GM23338 (cell line): ENCODE measurements around the gene HERC2. TPM values are rescaled to one million over a fixed set of nuclear protein-coding genes. Genes with fewer than 3 reads are reported as not detected.

Experiments used
- ATAC-seq: fragments of 200-7000 bp; cut with Tn5 transposase; 3 replicates; pipeline ENCODE4 v1.9.1; 2020
- DNase-seq: peaks from one replicate; pipeline ENCODE4 v3.0.0-alpha.2; 2015; ENCODE audit warnings: low spot score
- H2AFZ ChIP-seq: fragments of 200-600 bp; sonication (generic); 2 replicates; pipeline ENCODE4 v1.8.0; 2016; ENCODE audit warnings: antibody characterized with exemption, mild to moderate bottlenecking, moderate library complexity
- H3F3A ChIP-seq: fragments of 200-600 bp; sonication (generic); replicated peaks from 2 replicates; pipeline ENCODE4 v1.8.0; 2017; ENCODE audit warnings: antibody characterized with exemption, mixed run types, low read depth
- H3K27ac ChIP-seq: fragments of 200-600 bp; sonication (generic); 2 replicates; pipeline ENCODE4 v1.6.1; 2016; ENCODE audit warnings: low read depth
- H3K27me3 ChIP-seq: fragments of 200-600 bp; sonication (generic); 2 replicates; pipeline ENCODE4 v1.8.0; 2016; ENCODE audit warnings: mild to moderate bottlenecking, mixed run types, moderate library complexity; ENCODE audit not compliant: insufficient read depth
- H3K36me3 ChIP-seq: fragments of 200-600 bp; sonication (generic); 2 replicates; pipeline ENCODE4 v1.8.0; 2016; ENCODE audit warnings: mild to moderate bottlenecking; ENCODE audit not compliant: insufficient read depth
- H3K4me1 ChIP-seq: fragments of 200-600 bp; sonication (generic); 2 replicates; pipeline ENCODE4 v1.8.0; 2016; ENCODE audit warnings: mild to moderate bottlenecking, moderate library complexity; ENCODE audit not compliant: insufficient read depth
- H3K4me2 ChIP-seq: fragments of 200-600 bp; sonication (generic); 2 replicates; pipeline ENCODE4 v1.7.1; 2017; ENCODE audit warnings: mixed run types
- H3K4me3 ChIP-seq: fragments of 200-600 bp; sonication (generic); 2 replicates; pipeline ENCODE4 v1.6.1; 2016; ENCODE audit warnings: mixed run types
- H3K79me2 ChIP-seq: fragments of 200-600 bp; sonication (generic); replicated peaks from 2 replicates; pipeline ENCODE4 v1.8.0; 2017; ENCODE audit warnings: mild to moderate bottlenecking; ENCODE audit not compliant: insufficient read depth
- H3K9me2 ChIP-seq: fragments of 200-600 bp; sonication (generic); 2 replicates; pipeline ENCODE4 v1.8.0; 2017; ENCODE audit not compliant: insufficient read depth
- H4K20me1 ChIP-seq: fragments of 200-600 bp; sonication (generic); replicated peaks from 2 replicates; pipeline ENCODE4 v1.8.0; 2017; ENCODE audit warnings: mild to moderate bottlenecking; ENCODE audit not compliant: insufficient read depth
- H3K27ac Mint-ChIP-seq: 2 replicates; pipeline ENCODE4 v1.8.0; 2020; ENCODE audit warnings: inconsistent platforms, mild to moderate bottlenecking, moderate library complexity, mixed read lengths
- H3K27me3 Mint-ChIP-seq: 3 replicates; pipeline ENCODE4 v1.8.0; 2022; ENCODE audit warnings: low read depth, mild to moderate bottlenecking, moderate library complexity, mixed read lengths, inconsistent platforms; ENCODE audit not compliant: insufficient read depth, poor library complexity
- H3K36me3 Mint-ChIP-seq: 3 replicates; pipeline ENCODE4 v1.8.0; 2021; ENCODE audit warnings: low read depth, mild to moderate bottlenecking, inconsistent platforms, moderate library complexity, mixed read lengths
- H3K4me1 Mint-ChIP-seq: 3 replicates; pipeline ENCODE4 v1.8.0; 2020; ENCODE audit warnings: mild to moderate bottlenecking, inconsistent platforms, mixed read lengths
- H3K4me3 Mint-ChIP-seq: 3 replicates; pipeline ENCODE4 v1.8.0; 2021; ENCODE audit warnings: moderate library complexity, mild to moderate bottlenecking, inconsistent platforms, mixed read lengths
- H3K9me3 Mint-ChIP-seq: 3 replicates; pipeline ENCODE4 v1.8.0; 2020; ENCODE audit warnings: moderate library complexity, mild to moderate bottlenecking, inconsistent platforms, mixed read lengths
- CREB1 ChIP-seq: fragments of 250-450 bp; sonication (Bioruptor Pico); IDR thresholded peaks from 2 replicates; pipeline ENCODE4 v1.5.0; 2020; ENCODE audit warnings: low read depth, mild to moderate bottlenecking, moderate library complexity
- CTCF ChIP-seq, 2 experiments: fragments of 200-600 bp in 1 of 2; sonication (generic) in 1 of 2; conservative IDR thresholded peaks; 2 replicates each; pipeline versions ENCODE4 v1.5.1 to v1.6.1; 2016 to 2017; ENCODE audit warnings: antibody characterized with exemption in 2 of 2, low read depth in 2 of 2, mild to moderate bottlenecking in 2 of 2, moderate library complexity in 1 of 2
- EZH2 ChIP-seq: fragments of 200-600 bp; sonication (generic); IDR thresholded peaks from one replicate; pipeline ENCODE4 v1.8.0; 2017; ENCODE audit warnings: antibody characterized with exemption, mild to moderate bottlenecking, low read depth; ENCODE audit not compliant: unreplicated experiment
- EZH2phosphoT487 ChIP-seq: fragments of 200-600 bp; sonication (generic); IDR thresholded peaks from one replicate; pipeline ENCODE4 v1.8.1; 2018; ENCODE audit warnings: antibody characterized with exemption; ENCODE audit not compliant: unreplicated experiment
- JUNB ChIP-seq: IDR thresholded peaks from one replicate; pipeline ENCODE4 v1.6.1; 2016; ENCODE audit warnings: antibody characterized with exemption; ENCODE audit not compliant: unreplicated experiment
- NANOG ChIP-seq: IDR thresholded peaks from 2 replicates; pipeline ENCODE4 v1.6.1; 2016; ENCODE audit warnings: antibody characterized with exemption, borderline replicate concordance
- POLR2AphosphoS5 ChIP-seq: IDR thresholded peaks from 2 replicates; pipeline ENCODE4 v1.6.1; 2016; ENCODE audit warnings: antibody characterized with exemption, low read depth
- STAT1 ChIP-seq: IDR thresholded peaks from one replicate; pipeline ENCODE4 v1.6.1; 2016; ENCODE audit warnings: antibody characterized with exemption; ENCODE audit not compliant: unreplicated experiment
- ZNF114 ChIP-seq: fragments of 250-450 bp; sonication (Bioruptor Pico); IDR thresholded peaks from 2 replicates; pipeline ENCODE4 v1.5.0; 2020; ENCODE audit warnings: mild to moderate bottlenecking, moderate library complexity
- ZNF331 ChIP-seq: fragments of 250-450 bp; sonication (Bioruptor Pico); IDR thresholded peaks from 2 replicates; pipeline ENCODE4 v1.5.0; 2020; ENCODE audit warnings: low read depth, mild to moderate bottlenecking, moderate library complexity
- polyA plus RNA-seq: library from polyadenylated mRNA; unstranded; fragments of >200 nt; fragmentation: Nextera tagmentation; extraction: Ambion mirVana; gene quantifications from 2 replicates; pipeline ENCODE4 v1.2.1, GENCODE V29; 2016
- total RNA-seq: library from RNA; depleted of rRNA; stranded (reverse); fragments of >200 nt; shearing (Covaris generic); gene quantifications from 2 replicates; pipeline ENCODE4 v1.2.3, GENCODE V29; 2014
- TF ChIP-seq, protein P1 (sequence below): IDR thresholded peaks from one replicate; pipeline ENCODE4 v1.6.1; 2018; ENCODE audit warnings: antibody characterized with exemption; ENCODE audit not compliant: unreplicated experiment
- TF ChIP-seq, protein P2 (sequence below): IDR thresholded peaks from 2 replicates; pipeline ENCODE4 v1.6.1; 2016; ENCODE audit warnings: antibody characterized with exemption
- TF ChIP-seq, protein P3 (sequence below): fragments of 250-450 bp; sonication (Bioruptor Pico); IDR thresholded peaks from 2 replicates; pipeline ENCODE4 v1.5.0; 2020; ENCODE audit warnings: mild to moderate bottlenecking, moderate library complexity

Gene HERC2
- total and polyA plus RNA-seq, 2 experiments from 2014 or later: 71.3 to 80.7 TPM

- no peak for TF ChIP-seq ZNF114 (CRISPR knock-in tag)
- TF ChIP-seq POLR2AphosphoS5: no peak
- TF ChIP-seq, protein P1, sequence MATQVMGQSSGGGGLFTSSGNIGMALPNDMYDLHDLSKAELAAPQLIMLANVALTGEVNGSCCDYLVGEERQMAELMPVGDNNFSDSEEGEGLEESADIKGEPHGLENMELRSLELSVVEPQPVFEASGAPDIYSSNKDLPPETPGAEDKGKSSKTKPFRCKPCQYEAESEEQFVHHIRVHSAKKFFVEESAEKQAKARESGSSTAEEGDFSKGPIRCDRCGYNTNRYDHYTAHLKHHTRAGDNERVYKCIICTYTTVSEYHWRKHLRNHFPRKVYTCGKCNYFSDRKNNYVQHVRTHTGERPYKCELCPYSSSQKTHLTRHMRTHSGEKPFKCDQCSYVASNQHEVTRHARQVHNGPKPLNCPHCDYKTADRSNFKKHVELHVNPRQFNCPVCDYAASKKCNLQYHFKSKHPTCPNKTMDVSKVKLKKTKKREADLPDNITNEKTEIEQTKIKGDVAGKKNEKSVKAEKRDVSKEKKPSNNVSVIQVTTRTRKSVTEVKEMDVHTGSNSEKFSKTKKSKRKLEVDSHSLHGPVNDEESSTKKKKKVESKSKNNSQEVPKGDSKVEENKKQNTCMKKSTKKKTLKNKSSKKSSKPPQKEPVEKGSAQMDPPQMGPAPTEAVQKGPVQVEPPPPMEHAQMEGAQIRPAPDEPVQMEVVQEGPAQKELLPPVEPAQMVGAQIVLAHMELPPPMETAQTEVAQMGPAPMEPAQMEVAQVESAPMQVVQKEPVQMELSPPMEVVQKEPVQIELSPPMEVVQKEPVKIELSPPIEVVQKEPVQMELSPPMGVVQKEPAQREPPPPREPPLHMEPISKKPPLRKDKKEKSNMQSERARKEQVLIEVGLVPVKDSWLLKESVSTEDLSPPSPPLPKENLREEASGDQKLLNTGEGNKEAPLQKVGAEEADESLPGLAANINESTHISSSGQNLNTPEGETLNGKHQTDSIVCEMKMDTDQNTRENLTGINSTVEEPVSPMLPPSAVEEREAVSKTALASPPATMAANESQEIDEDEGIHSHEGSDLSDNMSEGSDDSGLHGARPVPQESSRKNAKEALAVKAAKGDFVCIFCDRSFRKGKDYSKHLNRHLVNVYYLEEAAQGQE: no peak
- TF ChIP-seq, protein P2, sequence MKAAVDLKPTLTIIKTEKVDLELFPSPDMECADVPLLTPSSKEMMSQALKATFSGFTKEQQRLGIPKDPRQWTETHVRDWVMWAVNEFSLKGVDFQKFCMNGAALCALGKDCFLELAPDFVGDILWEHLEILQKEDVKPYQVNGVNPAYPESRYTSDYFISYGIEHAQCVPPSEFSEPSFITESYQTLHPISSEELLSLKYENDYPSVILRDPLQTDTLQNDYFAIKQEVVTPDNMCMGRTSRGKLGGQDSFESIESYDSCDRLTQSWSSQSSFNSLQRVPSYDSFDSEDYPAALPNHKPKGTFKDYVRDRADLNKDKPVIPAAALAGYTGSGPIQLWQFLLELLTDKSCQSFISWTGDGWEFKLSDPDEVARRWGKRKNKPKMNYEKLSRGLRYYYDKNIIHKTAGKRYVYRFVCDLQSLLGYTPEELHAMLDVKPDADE: no peak
- TF ChIP-seq ZNF331 (CRISPR knock-in tag): no peak
- TF ChIP-seq STAT1: no peak
- TF ChIP-seq EZH2phosphoT487: no peak
- TF ChIP-seq NANOG: no peak
- no peak for TF ChIP-seq JUNB
- no peak for TF ChIP-seq CREB1 (CRISPR knock-in tag)
- no peak for TF ChIP-seq EZH2
- TF ChIP-seq, protein P3, sequence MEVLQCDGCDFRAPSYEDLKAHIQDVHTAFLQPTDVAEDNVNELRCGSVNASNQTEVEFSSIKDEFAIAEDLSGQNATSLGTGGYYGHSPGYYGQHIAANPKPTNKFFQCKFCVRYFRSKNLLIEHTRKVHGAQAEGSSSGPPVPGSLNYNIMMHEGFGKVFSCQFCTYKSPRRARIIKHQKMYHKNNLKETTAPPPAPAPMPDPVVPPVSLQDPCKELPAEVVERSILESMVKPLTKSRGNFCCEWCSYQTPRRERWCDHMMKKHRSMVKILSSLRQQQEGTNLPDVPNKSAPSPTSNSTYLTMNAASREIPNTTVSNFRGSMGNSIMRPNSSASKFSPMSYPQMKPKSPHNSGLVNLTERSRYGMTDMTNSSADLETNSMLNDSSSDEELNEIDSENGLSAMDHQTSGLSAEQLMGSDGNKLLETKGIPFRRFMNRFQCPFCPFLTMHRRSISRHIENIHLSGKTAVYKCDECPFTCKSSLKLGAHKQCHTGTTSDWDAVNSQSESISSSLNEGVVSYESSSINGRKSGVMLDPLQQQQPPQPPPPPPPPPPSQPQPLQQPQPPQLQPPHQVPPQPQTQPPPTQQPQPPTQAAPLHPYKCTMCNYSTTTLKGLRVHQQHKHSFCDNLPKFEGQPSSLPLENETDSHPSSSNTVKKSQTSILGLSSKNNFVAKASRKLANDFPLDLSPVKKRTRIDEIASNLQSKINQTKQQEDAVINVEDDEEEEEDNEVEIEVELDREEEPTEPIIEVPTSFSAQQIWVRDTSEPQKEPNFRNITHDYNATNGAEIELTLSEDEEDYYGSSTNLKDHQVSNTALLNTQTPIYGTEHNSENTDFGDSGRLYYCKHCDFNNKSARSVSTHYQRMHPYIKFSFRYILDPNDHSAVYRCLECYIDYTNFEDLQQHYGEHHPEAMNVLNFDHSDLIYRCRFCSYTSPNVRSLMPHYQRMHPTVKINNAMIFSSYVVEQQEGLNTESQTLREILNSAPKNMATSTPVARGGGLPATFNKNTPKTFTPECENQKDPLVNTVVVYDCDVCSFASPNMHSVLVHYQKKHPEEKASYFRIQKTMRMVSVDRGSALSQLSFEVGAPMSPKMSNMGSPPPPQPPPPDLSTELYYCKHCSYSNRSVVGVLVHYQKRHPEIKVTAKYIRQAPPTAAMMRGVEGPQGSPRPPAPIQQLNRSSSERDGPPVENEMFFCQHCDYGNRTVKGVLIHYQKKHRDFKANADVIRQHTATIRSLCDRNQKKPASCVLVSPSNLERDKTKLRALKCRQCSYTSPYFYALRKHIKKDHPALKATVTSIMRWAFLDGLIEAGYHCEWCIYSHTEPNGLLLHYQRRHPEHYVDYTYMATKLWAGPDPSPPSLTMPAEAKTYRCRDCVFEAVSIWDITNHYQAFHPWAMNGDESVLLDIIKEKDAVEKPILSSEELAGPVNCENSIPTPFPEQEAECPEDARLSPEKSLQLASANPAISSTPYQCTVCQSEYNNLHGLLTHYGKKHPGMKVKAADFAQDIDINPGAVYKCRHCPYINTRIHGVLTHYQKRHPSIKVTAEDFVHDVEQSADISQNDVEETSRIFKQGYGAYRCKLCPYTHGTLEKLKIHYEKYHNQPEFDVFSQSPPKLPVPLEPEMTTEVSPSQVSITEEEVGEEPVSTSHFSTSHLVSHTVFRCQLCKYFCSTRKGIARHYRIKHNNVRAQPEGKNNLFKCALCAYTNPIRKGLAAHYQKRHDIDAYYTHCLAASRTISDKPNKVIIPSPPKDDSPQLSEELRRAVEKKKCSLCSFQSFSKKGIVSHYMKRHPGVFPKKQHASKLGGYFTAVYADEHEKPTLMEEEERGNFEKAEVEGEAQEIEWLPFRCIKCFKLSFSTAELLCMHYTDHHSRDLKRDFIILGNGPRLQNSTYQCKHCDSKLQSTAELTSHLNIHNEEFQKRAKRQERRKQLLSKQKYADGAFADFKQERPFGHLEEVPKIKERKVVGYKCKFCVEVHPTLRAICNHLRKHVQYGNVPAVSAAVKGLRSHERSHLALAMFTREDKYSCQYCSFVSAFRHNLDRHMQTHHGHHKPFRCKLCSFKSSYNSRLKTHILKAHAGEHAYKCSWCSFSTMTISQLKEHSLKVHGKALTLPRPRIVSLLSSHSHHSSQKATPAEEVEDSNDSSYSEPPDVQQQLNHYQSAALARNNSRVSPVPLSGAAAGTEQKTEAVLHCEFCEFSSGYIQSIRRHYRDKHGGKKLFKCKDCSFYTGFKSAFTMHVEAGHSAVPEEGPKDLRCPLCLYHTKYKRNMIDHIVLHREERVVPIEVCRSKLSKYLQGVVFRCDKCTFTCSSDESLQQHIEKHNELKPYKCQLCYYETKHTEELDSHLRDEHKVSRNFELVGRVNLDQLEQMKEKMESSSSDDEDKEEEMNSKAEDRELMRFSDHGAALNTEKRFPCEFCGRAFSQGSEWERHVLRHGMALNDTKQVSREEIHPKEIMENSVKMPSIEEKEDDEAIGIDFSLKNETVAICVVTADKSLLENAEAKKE: no peak
- TF ChIP-seq CTCF (conservative IDR thresholded peaks at IDR 0.05; ENCODE audit: low read depth in 2 of 2): no peak
- no peak overlapping the region for H3K27ac ChIP-seq
- no peak overlapping the region for H3K4me2 ChIP-seq
- Mint-ChIP-seq H3K27ac (no peak overlapping the region), H3K9me3 (no peaks in the 10 kb centered on the region), H3K36me3 (peaks cover 63% of the 10 kb centered on the region), H3K4me1 (peaks cover 4% of the 10 kb centered on the region), H3K27me3 (peaks cover 4% of the 10 kb centered on the region), H3K4me3 (no peak overlapping the region)
- no peaks in the 10 kb centered on the region for H3K9me2 ChIP-seq
- H3K4me3 ChIP-seq: no peak overlapping the region
- no peaks in the 10 kb centered on the region for H3K4me1 ChIP-seq
- peaks cover 31% of the 10 kb centered on the region for H3K36me3 ChIP-seq
- no peaks in the 10 kb centered on the region for H3K27me3 ChIP-seq
- no peaks in the 10 kb centered on the region; the same call in 1 of the 2 replicates for H3K79me2 ChIP-seq
- H3F3A ChIP-seq: no peaks in the 10 kb centered on the region
- H4K20me1 ChIP-seq: no peaks in the 10 kb centered on the region; the same call in none of the 2 replicates
- no peak overlapping the region for H2AFZ ChIP-seq
- no peak for DNase-seq
- no peak for ATAC-seq
Measured at GRCh38 chr15:28192772-28193171, 129.2 kb downstream of the HERC2 start.
